KOPT-K1 (cell line): ENCODE results near the gene MYO7A.

Experiments
- H3K27ac ChIP-seq: fragments of 200-600 bp; sonication (generic); 2 replicates; pipeline ENCODE4 v1.5.1; 2016; ENCODE audit warnings: antibody characterized with exemption, mild to moderate bottlenecking, low read depth, low read length; ENCODE audit not compliant: poor library complexity, severe bottlenecking
- H3K36me3 ChIP-seq: fragments of 200-600 bp; sonication (generic); 2 replicates; pipeline ENCODE4 v1.5.1; 2017; ENCODE audit warnings: antibody characterized with exemption, mild to moderate bottlenecking, low read length, moderate library complexity; ENCODE audit not compliant: insufficient read depth
- H3K9me3 ChIP-seq: fragments of 200-600 bp; sonication (generic); 2 replicates; pipeline ENCODE4 v1.5.1; 2017; ENCODE audit warnings: antibody characterized with exemption, low read length, mild to moderate bottlenecking; ENCODE audit not compliant: insufficient read depth, poor library complexity, severe bottlenecking

Gene MYO7A

GRCh38 chr11:77181226-77181625 is 53.2 kb downstream of the MYO7A start:
- Histone ChIP-seq H3K36me3 (no peaks in the 10 kb centered on the region), H3K9me3 (no peaks in the 10 kb centered on the region)

DNA sequence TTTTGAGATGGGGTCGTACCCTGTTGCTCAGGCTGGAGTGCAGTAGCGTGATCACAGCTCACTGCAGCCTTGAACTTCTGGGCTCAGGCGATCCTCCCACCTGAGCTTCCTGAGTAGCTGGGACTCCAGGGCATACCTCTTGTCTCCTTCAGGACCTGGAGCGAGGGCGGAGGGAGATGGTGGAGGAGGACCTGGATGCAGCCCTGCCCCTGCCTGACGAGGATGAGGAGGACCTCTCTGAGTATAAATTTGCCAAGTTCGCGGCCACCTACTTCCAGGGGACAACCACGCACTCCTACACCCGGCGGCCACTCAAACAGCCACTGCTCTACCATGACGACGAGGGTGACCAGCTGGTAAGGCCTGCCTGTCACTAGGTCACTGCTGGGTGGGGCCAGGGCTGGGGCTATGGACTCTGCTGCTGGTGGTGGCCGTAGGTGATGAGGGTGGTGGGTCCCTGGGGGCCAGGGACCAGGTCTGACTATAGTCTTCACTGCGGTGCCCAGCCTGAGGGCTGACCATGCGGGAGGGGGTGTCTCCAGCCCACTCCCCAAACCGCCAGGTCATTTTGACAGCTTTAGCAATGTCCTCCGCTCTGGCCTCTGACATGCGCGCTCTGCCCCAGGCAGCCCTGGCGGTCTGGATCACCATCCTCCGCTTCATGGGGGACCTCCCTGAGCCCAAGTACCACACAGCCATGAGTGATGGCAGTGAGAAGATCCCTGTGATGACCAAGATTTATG is 53.9 kb downstream of the MYO7A start:
- no peaks in the 10 kb centered on the region for H3K36me3 ChIP-seq
- no peaks in the 10 kb centered on the region for H3K9me3 ChIP-seq

More at GRCh38 chr11:77181226-77181625, 53.2 kb downstream of the MYO7A start:
- H3K27ac ChIP-seq = no peak overlapping the region

GRCh38 chr11:77182542-77183430 is 54.7 kb downstream of the MYO7A start:
- no peaks in the 10 kb centered on the region for H3K36me3 ChIP-seq
- no peaks in the 10 kb centered on the region for H3K9me3 ChIP-seq
- no peak overlapping the region for H3K27ac ChIP-seq

More for the DNA sequence above, 53.9 kb downstream of the MYO7A start:
- no peak overlapping the region for H3K27ac ChIP-seq

- no peak overlapping the region for H3K27ac ChIP-seq
- no peaks in the 10 kb centered on the region for H3K9me3 ChIP-seq
These were observed 55.5 kb downstream of the MYO7A start for GRCh38 chr11:77183431-77183984.

GRCh38 chr11:77184136-77184860 is 56.3 kb downstream of the MYO7A start:
- no peak overlapping the region for H3K27ac ChIP-seq
- no peaks in the 10 kb centered on the region for H3K9me3 ChIP-seq
- H3K36me3 ChIP-seq = no peaks in the 10 kb centered on the region

More at GRCh38 chr11:77183431-77183984, 55.5 kb downstream of the MYO7A start:
- no peaks in the 10 kb centered on the region for H3K36me3 ChIP-seq

DNA sequence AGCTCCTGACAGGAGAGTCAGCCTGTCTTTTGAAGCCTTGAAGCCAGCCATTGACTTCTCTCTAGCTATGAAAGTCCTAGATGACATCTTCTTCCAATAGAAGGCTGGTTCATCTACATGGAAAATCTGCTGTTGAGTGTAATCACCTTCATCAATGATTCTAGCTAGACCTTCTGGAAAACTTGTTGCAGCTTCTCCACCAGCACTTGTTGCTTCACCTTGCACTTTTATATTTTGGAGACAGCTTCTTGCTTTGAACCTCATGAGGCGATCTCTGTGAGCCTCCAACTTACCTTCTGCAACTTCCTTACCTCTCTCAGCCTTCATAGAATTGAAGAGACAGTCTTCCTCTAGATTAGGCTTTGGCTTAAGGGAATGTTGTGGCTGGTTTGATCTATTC is 58.3 kb downstream of the MYO7A start:
- Histone ChIP-seq H3K36me3 (no peaks in the 10 kb centered on the region), H3K9me3 (no peaks in the 10 kb centered on the region)

DNA sequence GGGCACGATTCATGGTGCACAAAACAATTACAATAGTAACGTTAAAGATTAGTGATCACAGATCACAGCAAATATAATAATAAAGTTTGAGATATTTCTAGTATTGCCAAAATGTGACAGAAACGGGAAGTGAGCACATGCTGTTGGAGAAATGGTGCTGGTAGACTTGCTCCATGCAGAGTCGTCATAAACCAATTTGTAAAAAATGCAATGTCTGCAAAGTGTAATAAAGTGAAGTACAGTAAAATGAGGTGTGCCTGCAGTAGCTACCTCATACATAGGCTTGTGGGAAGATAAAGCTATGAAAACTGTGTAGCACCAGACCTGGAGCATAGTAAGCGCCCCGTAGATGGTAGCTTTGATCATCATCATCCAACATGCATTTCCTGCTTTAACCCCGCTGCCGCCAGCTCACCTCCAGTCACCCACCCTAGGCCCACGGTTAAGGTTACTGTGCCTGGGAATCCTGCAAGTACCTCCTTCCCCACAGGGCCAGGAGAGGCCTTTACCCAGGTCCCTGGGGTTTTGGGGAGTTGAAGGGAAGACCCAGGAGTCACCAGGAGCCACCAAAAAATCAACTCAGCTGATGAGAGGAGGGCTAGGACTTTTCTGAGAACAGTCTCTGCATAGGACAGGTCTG is 59.2 kb downstream of the MYO7A start:
- no peaks in the 10 kb centered on the region for H3K36me3 ChIP-seq
- no peak overlapping the region for H3K27ac ChIP-seq
- H3K9me3 ChIP-seq = no peaks in the 10 kb centered on the region

More for the DNA sequence above, 58.3 kb downstream of the MYO7A start:
- no peak overlapping the region for H3K27ac ChIP-seq

- Histone ChIP-seq H3K27ac (no peak overlapping the region), H3K9me3 (no peaks in the 10 kb centered on the region), H3K36me3 (no peaks in the 10 kb centered on the region)
These were observed 60.0 kb downstream of the MYO7A start for GRCh38 chr11:77187776-77188632.

DNA sequence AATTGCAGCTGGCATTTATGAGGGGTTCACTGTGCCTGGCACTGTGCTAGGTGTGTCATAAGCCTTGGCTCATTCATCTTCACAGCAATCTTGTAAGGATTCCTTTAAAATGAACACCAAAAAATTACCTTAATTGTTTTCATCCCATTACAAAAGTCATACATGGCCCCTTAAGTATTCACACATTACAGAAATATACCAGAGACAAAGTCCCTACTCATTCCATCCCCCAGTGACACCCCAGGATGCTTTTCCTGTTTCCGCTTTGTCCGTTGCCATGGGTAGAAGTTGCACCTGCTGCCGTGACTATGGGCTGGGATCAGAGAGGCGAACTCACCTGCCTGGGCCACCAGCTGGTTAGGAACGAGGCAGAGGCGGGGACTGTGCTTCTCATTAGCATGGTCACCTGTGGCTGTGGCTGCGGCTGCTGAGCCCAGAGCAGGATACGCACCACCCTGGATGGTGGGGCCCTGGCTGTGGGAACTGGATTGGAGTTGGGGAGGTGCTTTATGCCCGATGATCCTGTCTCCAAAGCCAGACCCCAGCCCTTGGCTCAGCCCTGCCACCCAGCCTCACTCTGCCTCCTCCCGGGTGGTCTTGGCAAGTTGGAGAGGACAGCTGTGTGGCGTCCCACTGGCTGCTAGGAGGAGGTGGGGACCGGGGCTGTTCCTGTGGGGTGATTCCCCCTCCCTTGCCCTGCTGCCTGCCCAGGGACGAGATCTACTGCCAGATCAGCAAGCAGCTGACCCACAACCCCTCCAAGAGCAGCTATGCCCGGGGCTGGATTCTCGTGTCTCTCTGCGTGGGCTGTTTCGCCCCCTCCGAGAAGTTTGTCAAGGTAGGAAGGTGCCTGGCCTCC is 60.8 kb downstream of the MYO7A start:
- Histone ChIP-seq H3K9me3 (no peaks in the 10 kb centered on the region), H3K27ac (no peak overlapping the region), H3K36me3 (no peaks in the 10 kb centered on the region)

DNA sequence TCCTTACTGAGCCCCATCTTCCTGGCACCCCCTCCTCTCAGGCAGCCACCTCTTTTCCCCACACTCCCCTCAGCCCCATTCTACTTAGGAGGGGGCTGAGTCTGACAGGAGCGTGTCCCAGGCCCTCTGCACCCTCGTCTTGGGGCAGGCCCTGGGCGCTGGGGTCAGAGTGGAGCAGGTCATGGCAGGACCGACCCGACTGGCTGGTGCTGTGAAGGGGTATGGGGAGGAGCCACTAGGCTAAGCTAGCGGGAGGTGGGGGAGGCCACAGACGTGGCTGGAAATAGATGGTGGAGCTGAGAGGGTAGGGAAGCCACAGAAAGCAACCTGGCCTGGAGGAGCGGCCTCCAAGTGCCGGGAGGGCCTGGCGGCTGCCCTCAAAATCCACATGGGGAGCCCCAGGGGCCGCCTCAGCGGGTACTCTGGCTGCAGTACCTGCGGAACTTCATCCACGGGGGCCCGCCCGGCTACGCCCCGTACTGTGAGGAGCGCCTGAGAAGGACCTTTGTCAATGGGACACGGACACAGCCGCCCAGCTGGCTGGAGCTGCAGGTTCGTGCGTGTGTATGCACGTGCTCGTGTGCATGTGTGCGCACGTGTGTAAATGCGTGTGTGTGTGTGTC is 61.7 kb downstream of the MYO7A start:
- Histone ChIP-seq H3K27ac (no peak overlapping the region), H3K36me3 (no peaks in the 10 kb centered on the region), H3K9me3 (no peaks in the 10 kb centered on the region)

- H3K36me3 ChIP-seq = no peaks in the 10 kb centered on the region
- H3K9me3 ChIP-seq = no peaks in the 10 kb centered on the region
- no peak overlapping the region for H3K27ac ChIP-seq
These were observed 62.5 kb downstream of the MYO7A start for GRCh38 chr11:77190331-77191075.

- H3K9me3 ChIP-seq = no peaks in the 10 kb centered on the region
- H3K27ac ChIP-seq = no peak overlapping the region
- no peaks in the 10 kb centered on the region for H3K36me3 ChIP-seq
These were observed 63.4 kb downstream of the MYO7A start for GRCh38 chr11:77191429-77191822.
